Measurements from ENCODE around the gene PDE4D.

GRCh38 chr5:59579101-59579823 lies 314.3 kb downstream of the PDE4D start:
- TF ChIP-seq, protein P1, sequence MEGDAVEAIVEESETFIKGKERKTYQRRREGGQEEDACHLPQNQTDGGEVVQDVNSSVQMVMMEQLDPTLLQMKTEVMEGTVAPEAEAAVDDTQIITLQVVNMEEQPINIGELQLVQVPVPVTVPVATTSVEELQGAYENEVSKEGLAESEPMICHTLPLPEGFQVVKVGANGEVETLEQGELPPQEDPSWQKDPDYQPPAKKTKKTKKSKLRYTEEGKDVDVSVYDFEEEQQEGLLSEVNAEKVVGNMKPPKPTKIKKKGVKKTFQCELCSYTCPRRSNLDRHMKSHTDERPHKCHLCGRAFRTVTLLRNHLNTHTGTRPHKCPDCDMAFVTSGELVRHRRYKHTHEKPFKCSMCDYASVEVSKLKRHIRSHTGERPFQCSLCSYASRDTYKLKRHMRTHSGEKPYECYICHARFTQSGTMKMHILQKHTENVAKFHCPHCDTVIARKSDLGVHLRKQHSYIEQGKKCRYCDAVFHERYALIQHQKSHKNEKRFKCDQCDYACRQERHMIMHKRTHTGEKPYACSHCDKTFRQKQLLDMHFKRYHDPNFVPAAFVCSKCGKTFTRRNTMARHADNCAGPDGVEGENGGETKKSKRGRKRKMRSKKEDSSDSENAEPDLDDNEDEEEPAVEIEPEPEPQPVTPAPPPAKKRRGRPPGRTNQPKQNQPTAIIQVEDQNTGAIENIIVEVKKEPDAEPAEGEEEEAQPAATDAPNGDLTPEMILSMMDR (IDR thresholded peaks at IDR 0.05), result no peak
- TF ChIP-seq POLR2A (IDR thresholded peaks at IDR 0.05), result no peak
